ENCODE data around the gene FMN1.

DNA sequence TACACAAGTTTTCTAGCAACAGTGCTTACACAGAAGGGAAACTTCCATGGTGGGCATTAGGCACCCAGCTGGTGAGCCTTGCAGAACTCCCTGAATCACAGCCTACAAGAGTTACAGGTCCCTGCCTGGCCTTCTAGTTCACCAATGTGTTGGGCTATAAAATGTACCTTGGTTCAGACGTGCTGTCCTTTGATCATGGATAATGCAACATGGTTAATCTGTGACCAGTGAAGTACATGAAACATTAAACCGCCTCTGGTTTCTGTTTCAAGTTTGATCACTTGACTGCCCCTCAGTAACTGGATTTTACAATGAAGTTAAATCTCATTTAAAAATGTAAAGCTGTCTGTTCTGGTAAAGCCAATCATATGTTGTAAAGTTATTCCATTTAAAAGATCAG is 51.8 kb downstream of the FMN1 start:
- TF ChIP-seq, protein P1, sequence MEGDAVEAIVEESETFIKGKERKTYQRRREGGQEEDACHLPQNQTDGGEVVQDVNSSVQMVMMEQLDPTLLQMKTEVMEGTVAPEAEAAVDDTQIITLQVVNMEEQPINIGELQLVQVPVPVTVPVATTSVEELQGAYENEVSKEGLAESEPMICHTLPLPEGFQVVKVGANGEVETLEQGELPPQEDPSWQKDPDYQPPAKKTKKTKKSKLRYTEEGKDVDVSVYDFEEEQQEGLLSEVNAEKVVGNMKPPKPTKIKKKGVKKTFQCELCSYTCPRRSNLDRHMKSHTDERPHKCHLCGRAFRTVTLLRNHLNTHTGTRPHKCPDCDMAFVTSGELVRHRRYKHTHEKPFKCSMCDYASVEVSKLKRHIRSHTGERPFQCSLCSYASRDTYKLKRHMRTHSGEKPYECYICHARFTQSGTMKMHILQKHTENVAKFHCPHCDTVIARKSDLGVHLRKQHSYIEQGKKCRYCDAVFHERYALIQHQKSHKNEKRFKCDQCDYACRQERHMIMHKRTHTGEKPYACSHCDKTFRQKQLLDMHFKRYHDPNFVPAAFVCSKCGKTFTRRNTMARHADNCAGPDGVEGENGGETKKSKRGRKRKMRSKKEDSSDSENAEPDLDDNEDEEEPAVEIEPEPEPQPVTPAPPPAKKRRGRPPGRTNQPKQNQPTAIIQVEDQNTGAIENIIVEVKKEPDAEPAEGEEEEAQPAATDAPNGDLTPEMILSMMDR (IDR thresholded peaks at IDR 0.05), result no peak
- TF ChIP-seq POLR2A (IDR thresholded peaks at IDR 0.05), result no peak
- TF ChIP-seq POLR2AphosphoS5 (IDR thresholded peaks at IDR 0.05), result no peak
- no peak for TF ChIP-seq EP300 (IDR thresholded peaks at IDR 0.05)
